Kidney tubule cell (primary cell): ENCODE measurements around the gene ARHGEF26.

Source experiments
- DNase-seq: peaks from one replicate; pipeline ENCODE4 v3.0.0-alpha.2; 2018; ENCODE audit warnings: low spot score

Gene ARHGEF26

GRCh38 chr3:154113609-154114008 lies 7.6 kb upstream of the ARHGEF26 start:
- DNase-seq = no peak

DNA sequence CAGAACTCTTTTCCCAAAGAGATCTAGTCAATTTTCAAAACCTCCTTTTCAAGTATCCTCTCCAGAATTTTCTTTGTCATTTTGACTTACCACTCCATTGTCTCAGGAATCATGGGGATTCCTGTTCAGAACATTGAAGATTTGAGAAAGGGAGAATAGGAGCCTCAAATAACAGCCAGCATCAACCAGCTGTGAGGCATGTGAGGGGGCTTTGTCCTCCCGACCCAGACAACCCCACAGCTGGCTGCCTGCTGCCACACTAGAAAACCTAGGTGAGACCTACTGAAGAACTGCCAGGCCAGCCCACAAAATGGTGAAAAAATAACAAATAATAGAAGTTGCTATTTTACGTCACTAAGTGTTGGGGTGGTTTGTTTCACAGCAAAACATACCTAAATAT lies 5.9 kb upstream of the ARHGEF26 start:
- DNase-seq = no peak

GRCh38 chr3:154119951-154120350 lies 1.2 kb upstream of the ARHGEF26 start:
- DNase-seq = no peak

DNA sequence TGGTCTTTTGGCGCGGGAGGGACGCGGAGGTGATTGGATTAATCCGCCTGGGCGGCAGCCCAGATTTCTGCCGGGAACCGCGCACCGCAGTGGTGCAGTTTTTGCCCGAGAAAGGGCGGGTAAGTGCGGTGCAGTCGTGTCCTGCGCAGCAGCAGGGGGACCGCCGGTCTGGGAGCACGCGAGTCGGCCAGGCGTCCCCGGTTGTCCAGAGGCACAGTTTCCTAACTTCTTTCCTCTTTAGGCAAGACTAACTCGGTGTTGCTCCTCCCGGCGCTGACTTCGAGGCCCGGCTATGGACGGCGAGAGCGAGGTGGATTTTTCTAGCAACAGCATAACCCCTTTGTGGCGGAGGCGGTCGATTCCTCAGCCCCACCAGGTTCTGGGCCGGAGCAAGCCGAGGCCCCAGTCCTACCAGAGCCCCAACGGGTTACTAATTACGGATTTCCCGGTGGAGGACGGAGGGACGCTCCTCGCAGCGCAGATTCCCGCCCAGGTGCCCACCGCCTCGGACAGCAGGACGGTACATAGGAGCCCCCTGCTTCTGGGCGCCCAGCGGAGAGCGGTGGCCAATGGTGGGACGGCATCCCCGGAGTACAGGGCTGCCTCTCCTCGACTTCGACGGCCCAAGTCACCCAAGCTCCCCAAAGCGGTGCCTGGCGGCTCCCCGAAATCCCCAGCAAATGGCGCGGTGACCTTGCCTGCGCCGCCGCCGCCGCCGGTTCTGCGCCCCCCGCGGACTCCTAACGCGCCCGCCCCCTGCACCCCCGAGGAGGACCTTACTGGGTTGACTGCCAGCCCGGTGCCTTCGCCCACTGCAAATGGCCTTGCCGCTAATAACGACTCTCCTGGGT lies 736 bp downstream of the ARHGEF26 start:
- peak; percentile 43 for DNase-seq

DNA sequence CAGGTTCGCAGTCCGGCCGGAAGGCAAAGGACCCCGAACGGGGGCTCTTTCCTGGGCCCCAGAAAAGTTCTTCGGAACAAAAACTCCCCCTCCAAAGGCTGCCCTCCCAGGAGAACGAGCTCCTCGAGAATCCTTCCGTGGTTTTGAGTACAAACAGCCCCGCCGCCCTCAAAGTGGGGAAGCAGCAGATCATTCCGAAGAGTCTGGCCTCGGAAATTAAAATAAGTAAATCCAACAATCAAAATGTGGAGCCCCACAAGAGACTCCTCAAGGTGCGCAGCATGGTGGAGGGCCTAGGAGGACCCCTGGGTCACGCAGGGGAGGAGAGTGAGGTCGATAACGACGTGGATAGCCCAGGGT lies 1.3 kb downstream of the ARHGEF26 start:
- DNase-seq = no peak

GRCh38 chr3:154122912-154123559 lies 1.8 kb downstream of the ARHGEF26 start:
- DNase-seq = peak; percentile 3

- no peak for DNase-seq
Measured at GRCh38 chr3:154123906-154124305, 2.7 kb downstream of the ARHGEF26 start.

- no peak for DNase-seq
Measured at GRCh38 chr3:154125378-154126030, 4.3 kb downstream of the ARHGEF26 start.

DNA sequence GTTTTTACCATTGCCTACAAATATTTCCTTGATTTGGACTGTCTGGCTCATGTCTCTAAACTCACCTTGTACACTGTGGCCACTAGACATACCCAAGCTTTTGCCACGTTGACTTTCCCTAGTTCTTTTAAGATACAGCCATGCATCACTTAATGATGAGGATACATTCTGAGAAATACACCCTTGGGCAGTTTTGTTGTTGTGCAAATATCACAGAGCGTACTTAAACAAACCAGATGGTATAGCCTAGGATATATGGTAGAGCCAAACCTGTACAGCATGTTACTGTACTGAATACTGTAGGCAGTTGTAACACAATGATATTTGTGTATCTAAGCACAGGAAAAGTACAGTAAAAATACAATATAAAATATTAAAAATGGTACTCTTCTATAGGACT lies 5.5 kb downstream of the ARHGEF26 start:
- no peak for DNase-seq

- DNase-seq = no peak
Measured at GRCh38 chr3:154129625-154130024, 8.4 kb downstream of the ARHGEF26 start.

DNA sequence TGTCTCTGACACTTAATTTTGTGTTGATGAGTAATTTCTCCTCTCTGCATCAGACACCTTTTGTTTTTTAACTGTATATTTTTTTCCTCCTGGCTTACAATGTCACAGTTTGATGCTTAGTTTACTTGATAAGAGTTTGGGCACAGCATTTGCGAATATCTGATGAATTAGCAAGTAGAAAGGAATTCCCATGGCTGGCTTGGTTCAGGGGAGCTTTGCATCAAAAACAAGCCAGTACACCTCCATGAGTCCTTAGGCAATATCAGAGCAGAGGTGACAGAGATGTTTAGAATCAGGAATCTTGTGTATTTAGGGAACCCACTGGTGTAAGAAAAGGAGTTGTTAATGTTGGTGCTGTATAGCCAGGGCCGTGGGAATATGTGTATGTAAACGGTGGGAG lies 9.3 kb downstream of the ARHGEF26 start:
- peak; percentile 7 for DNase-seq

DNA sequence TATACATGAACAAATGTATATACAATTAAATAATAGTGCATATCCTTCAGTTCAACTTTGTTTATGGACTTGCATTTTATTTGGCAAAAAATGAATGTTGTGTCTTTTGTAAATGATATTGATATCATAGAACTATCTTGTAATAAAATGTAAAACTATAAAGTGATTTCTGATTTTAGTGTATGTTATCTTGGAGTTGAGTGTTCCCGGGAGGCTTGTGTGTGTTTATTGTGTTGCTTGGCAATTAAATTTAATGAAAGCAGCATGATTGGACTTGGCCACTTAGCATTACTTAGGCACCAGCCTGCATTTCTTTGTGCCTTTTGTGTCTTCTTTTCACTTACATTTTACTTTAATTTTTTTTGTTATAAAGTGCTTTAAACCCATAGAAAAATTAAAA lies 10.6 kb downstream of the ARHGEF26 start:
- DNase-seq = no peak

DNA sequence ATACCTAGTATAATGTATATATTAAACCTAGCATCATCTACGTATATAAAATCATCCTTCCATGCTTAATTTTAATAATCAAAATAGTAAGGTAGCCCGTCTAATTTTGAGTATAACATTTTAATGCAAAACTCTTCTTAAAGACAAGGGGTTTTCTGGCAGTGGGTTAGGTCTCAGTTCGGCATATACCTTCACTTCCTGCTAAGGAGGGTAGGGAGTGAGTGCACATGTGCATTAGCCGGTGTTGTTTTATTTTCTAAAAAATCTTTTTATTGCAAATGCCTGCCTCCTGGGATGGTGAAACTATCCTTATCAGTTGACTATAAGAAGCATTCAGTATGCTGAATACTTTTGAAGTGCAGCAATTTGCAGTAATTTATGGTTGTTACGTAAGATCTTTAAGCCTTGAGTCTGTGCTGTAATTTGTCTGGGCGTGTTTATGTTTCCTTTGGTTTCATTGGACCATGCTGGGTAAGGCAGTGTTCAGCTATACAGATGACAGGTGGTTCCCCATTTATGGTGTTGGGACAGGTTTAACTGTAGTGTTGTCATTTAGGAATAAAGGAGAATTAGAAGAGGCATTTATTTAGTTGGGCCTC lies 11.7 kb downstream of the ARHGEF26 start:
- no peak for DNase-seq

- no peak for DNase-seq
Measured at GRCh38 chr3:154135511-154136173, 14.5 kb downstream of the ARHGEF26 start.

DNA sequence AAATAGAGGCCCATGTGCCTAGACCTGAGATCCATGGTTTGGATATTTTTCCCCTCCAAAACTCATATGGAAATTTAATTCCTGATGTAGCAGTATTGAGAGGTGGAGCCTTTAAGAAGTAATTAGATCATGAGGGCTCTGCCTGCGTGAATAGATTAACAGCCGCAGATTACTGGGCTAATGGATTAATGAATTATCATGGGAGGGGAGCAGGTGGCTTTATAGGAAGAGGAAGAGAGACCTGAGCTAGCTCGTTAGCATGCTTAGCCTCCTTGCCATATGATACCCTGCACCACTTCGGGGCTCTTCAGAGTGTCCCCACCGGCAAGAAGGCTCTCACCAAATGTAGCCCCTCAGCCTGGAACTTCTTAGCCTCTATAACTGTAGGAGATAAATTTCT lies 15.8 kb downstream of the ARHGEF26 start:
- no peak for DNase-seq

GRCh38 chr3:154139996-154140436 lies 18.8 kb downstream of the ARHGEF26 start:
- no peak for DNase-seq

GRCh38 chr3:154142608-154143007 lies 21.4 kb downstream of the ARHGEF26 start:
- DNase-seq = no peak

GRCh38 chr3:154143873-154144272 lies 22.7 kb downstream of the ARHGEF26 start:
- no peak for DNase-seq

DNA sequence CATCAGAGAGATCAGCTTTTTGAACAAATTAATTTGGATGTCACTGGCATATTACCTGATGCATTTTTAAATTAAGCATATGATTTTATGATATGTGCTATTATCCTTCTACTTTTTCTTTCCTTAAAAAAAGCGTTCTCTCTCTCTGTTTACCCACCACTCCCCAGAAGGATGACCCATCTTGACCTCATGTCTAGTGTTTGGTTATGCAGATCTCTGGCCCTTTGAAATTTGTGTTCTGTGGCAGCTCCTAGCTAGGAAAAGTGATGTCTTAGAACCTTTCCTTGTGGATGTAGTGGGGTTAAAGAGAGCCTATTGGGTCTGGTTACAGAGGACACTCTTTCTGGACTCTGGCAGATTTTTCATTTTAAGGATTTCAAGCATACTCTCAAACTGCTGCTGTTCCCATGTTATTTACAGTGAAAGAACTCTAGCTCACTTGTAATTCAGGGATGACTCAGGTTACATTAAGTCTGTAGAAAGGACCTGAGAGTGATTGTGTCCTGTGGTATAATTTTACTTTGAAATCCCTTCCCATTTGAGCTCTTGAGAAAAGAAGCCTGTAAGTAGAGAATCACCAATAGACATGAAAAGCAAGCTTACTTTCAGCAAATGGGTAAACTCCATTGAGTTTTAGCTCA lies 23.8 kb downstream of the ARHGEF26 start:
- no peak for DNase-seq

DNA sequence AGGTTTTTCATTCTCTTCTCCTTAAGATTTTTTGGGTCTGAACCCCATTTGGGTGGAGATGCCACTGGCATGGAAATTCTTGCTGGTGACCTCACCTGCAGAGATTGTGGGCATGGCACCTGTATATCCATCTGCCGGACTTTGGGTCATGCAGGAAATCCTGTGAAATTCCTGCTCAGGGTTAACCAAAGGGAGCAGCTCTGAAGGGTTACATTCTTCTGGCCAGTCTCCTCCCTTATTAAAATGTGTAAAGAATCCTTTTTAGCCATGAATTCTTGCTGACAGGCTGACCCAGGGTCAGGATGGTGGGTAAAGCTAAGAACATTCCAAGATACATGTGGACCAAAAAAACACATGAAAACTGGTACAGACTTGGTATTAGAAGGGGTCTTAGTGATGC lies 27.4 kb downstream of the ARHGEF26 start:
- peak; percentile 8 for DNase-seq

DNA sequence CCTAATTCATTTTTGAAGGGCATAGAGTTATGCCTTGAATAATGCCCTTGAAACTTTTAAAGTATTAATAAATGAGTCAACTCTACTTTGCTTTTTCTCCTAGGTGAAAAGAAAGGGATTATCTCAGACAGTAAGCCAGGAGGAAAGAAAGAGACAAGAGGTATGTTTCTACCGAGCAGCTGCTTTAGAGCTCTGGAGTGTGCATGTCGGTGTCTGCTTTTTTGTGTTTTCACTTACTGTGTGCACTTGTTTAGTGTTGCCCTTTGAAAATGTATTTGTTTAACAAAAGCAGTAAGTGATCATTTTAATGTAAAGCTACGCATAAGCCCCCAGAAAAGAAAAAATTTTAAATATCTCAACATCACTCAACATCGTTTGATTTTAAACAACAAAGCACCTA lies 28.1 kb downstream of the ARHGEF26 start:
- no peak for DNase-seq

GRCh38 chr3:154151969-154152368 lies 30.8 kb downstream of the ARHGEF26 start:
- peak; percentile 52 for DNase-seq
